GM12878 (cell line): ENCODE data around the gene CLPTM1. TPM values are rescaled to one million over a fixed set of nuclear protein-coding genes. Genes with fewer than 3 reads are reported as not detected.

Experiments used
- CHD2 ChIP-seq: IDR thresholded peaks from 2 replicates; pipeline ENCODE4 v1.6.1; 2011; ENCODE audit warnings: low read depth, low read length, improper control_type of control experiment, borderline replicate concordance
- IKZF2 ChIP-seq, 2 experiments: fragments of 450-650 bp; IDR thresholded peaks; 2 replicates each; pipeline ENCODE4 v1.6.1; 2017; ENCODE audit warnings: mild to moderate bottlenecking in 2 of 2, moderate library complexity in 2 of 2
- NR2C1 ChIP-seq: fragments of 450-650 bp; IDR thresholded peaks from 2 replicates; pipeline ENCODE4 v1.6.1; 2017; ENCODE audit warnings: antibody characterized with exemption, mild to moderate bottlenecking, moderate library complexity
- PAX5 ChIP-seq: IDR thresholded peaks from 2 replicates; pipeline ENCODE4 v1.6.1; 2011; ENCODE audit warnings: low read depth, low read length, borderline replicate concordance
- POLR2AphosphoS2 ChIP-seq: IDR thresholded peaks from 2 replicates; pipeline ENCODE4 v1.6.1; 2011; ENCODE audit warnings: low read depth, mild to moderate bottlenecking, low read length, improper control_type of control experiment, moderate library complexity
- SREBF2 ChIP-seq: IDR thresholded peaks from 2 replicates; pipeline ENCODE4 v1.6.1; 2012; ENCODE audit warnings: mild to moderate bottlenecking, low read length
- SUZ12 ChIP-seq: fragments of 200-600 bp; sonication (generic); IDR thresholded peaks from one replicate; pipeline ENCODE4 v1.6.1; 2018; ENCODE audit warnings: antibody characterized with exemption, mild to moderate bottlenecking; ENCODE audit not compliant: unreplicated experiment
- TCF12 ChIP-seq: IDR thresholded peaks from 2 replicates; pipeline ENCODE4 v1.6.1; 2011; ENCODE audit warnings: low read depth, mild to moderate bottlenecking, low read length
- TCF7 ChIP-seq: IDR thresholded peaks from 2 replicates; pipeline ENCODE4 v1.6.1; 2014; ENCODE audit warnings: antibody characterized with exemption, borderline replicate concordance
- YBX1 ChIP-seq: fragments of 450-650 bp; IDR thresholded peaks from 2 replicates; pipeline ENCODE4 v1.6.1; 2016; ENCODE audit warnings: antibody characterized with exemption
- YY1 ChIP-seq: IDR thresholded peaks from 2 replicates; pipeline ENCODE4 v1.6.1; 2011; ENCODE audit warnings: low read depth, mild to moderate bottlenecking, low read length
- ZNF384 ChIP-seq: IDR thresholded peaks from 2 replicates; pipeline ENCODE4 v1.6.1; 2012; ENCODE audit warnings: low read depth, mild to moderate bottlenecking, low read length, improper control_type of control experiment, borderline replicate concordance
- polyA plus RNA-seq, 11 experiments: library from polyadenylated mRNA; depleted of rRNA in 4 of 11; unstranded in 6 of 11; stranded (reverse) in 5 of 11; fragments of >200 nt; fragmentation: Nextera tagmentation in 4 of 11; fragmentation: Illumina TruSeq in 1 of 11; extraction: Ambion mirVana in 4 of 11; extraction: Trizol in 1 of 11; gene quantifications; 1 replicate in 1 of 11; 2 replicates in 10 of 11; pipeline versions ENCODE4 v1.2.1 to v1.2.3, GENCODE V29; 2011 to 2016; ENCODE audit warnings: inconsistent platforms in 2 of 11, missing spikeins in 2 of 11, low read depth in 1 of 11
- total RNA-seq, 4 experiments: library from RNA; depleted of rRNA in 3 of 4; stranded (reverse); fragments of >200 nt in 3 of 4; fragmentation: Illumina TruSeq in 1 of 4; extraction: Trizol in 1 of 4; gene quantifications; 2 replicates each; pipeline versions ENCODE4 v1.2.1 to v1.2.3, GENCODE V29; 2013 to 2021
- TF ChIP-seq, protein P1 (sequence below): fragments of 450-650 bp; IDR thresholded peaks from 2 replicates; pipeline ENCODE4 v1.6.1; 2017; ENCODE audit warnings: low read depth, mild to moderate bottlenecking, moderate library complexity
- TF ChIP-seq, protein P2 (sequence below): fragments of 450-650 bp; IDR thresholded peaks from 2 replicates; pipeline ENCODE4 v1.6.1; 2018; ENCODE audit warnings: borderline replicate concordance, mild to moderate bottlenecking; ENCODE audit not compliant: partially characterized antibody
- TF ChIP-seq, protein P3 (sequence below): fragments of 450-650 bp; conservative IDR thresholded peaks from 2 replicates; pipeline ENCODE4 v1.6.1; 2017; ENCODE audit warnings: mild to moderate bottlenecking, moderate library complexity
- TF ChIP-seq, protein P4 (sequence below): fragments of 450-650 bp; IDR thresholded peaks from 2 replicates; pipeline ENCODE4 v1.6.1; 2017; ENCODE audit warnings: mild to moderate bottlenecking, moderate library complexity

Gene CLPTM1
- total and polyA plus RNA-seq, 10 of the 15 experiments (the other 5 are each of a cell fraction or from before 2014, with no cell fraction given): 0.42 to 72.6 (median 35.2) TPM

DNA sequence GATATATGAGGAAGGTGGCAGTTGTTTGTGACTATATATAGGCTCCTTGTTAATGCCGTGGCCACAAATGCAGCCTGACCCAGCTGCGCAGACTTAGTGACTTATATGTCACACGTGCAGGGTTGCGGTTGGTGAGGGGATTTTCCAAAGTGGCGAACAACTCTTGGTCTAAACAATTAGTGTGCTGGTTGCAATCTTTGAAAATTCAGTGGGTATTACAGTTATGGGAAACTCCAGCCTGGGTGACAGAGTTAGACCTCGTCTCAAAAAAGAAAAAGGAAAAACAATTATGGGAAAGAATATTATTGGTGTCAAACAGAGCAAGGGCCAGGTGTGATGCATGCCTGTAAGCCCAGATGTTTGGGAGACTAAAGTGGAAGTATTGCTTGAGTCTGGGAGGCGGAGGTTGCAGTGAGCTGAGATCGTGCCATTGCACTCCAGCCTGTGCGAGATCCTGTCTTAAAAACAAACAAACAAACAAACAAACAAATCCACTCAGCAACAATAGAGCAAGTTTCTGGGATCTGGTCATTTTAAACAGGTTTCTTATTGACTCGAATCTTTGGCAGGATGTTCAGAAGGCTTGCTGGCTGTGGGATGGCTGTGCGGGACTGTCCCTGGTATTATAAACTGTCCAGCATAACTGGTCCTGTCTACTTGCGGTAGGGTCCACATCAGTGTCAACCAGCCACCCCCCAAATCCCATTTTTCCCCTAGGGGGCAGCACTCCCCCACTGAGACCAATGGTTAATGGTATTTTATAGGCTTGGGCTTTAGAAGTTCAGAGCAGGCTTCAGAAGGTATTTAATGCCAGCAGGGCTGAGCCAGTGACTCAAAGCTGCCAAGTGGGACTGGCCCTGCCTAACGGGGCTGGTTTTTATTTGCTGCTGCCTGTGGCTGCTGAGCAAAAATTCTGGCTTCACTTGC lies 61.5 kb downstream of the CLPTM1 start (continued):
- TF ChIP-seq, protein P1, sequence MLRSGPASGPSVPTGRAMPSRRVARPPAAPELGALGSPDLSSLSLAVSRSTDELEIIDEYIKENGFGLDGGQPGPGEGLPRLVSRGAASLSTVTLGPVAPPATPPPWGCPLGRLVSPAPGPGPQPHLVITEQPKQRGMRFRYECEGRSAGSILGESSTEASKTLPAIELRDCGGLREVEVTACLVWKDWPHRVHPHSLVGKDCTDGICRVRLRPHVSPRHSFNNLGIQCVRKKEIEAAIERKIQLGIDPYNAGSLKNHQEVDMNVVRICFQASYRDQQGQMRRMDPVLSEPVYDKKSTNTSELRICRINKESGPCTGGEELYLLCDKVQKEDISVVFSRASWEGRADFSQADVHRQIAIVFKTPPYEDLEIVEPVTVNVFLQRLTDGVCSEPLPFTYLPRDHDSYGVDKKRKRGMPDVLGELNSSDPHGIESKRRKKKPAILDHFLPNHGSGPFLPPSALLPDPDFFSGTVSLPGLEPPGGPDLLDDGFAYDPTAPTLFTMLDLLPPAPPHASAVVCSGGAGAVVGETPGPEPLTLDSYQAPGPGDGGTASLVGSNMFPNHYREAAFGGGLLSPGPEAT: peak; percentile 98
- peak; percentile 94 to 95 for TF ChIP-seq IKZF2 (IDR thresholded peaks at IDR 0.05)
- TF ChIP-seq POLR2AphosphoS2: no peak
- TF ChIP-seq, protein P2, sequence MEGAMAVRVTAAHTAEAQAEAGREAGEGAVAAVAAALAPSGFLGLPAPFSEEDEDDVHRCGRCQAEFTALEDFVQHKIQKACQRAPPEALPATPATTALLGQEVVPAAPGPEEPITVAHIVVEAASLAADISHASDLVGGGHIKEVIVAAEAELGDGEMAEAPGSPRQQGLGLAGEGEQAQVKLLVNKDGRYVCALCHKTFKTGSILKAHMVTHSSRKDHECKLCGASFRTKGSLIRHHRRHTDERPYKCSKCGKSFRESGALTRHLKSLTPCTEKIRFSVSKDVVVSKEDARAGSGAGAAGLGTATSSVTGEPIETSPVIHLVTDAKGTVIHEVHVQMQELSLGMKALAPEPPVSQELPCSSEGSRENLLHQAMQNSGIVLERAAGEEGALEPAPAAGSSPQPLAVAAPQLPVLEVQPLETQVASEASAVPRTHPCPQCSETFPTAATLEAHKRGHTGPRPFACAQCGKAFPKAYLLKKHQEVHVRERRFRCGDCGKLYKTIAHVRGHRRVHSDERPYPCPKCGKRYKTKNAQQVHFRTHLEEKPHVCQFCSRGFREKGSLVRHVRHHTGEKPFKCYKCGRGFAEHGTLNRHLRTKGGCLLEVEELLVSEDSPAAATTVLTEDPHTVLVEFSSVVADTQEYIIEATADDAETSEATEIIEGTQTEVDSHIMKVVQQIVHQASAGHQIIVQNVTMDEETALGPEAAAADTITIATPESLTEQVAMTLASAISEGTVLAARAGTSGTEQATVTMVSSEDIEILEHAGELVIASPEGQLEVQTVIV: no peak
- TF ChIP-seq YBX1: no peak
- TF ChIP-seq CHD2: peak; percentile 58; the same call in 1 of the 2 replicates
- TF ChIP-seq, protein P3, sequence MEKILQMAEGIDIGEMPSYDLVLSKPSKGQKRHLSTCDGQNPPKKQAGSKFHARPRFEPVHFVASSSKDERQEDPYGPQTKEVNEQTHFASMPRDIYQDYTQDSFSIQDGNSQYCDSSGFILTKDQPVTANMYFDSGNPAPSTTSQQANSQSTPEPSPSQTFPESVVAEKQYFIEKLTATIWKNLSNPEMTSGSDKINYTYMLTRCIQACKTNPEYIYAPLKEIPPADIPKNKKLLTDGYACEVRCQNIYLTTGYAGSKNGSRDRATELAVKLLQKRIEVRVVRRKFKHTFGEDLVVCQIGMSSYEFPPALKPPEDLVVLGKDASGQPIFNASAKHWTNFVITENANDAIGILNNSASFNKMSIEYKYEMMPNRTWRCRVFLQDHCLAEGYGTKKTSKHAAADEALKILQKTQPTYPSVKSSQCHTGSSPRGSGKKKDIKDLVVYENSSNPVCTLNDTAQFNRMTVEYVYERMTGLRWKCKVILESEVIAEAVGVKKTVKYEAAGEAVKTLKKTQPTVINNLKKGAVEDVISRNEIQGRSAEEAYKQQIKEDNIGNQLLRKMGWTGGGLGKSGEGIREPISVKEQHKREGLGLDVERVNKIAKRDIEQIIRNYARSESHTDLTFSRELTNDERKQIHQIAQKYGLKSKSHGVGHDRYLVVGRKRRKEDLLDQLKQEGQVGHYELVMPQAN: no peak; the same call in 1 of the 2 replicates
- no peak for TF ChIP-seq NR2C1
- no peak for TF ChIP-seq SUZ12
- TF ChIP-seq SREBF2: no peak
- TF ChIP-seq YY1: no peak
- TF ChIP-seq, protein P4, sequence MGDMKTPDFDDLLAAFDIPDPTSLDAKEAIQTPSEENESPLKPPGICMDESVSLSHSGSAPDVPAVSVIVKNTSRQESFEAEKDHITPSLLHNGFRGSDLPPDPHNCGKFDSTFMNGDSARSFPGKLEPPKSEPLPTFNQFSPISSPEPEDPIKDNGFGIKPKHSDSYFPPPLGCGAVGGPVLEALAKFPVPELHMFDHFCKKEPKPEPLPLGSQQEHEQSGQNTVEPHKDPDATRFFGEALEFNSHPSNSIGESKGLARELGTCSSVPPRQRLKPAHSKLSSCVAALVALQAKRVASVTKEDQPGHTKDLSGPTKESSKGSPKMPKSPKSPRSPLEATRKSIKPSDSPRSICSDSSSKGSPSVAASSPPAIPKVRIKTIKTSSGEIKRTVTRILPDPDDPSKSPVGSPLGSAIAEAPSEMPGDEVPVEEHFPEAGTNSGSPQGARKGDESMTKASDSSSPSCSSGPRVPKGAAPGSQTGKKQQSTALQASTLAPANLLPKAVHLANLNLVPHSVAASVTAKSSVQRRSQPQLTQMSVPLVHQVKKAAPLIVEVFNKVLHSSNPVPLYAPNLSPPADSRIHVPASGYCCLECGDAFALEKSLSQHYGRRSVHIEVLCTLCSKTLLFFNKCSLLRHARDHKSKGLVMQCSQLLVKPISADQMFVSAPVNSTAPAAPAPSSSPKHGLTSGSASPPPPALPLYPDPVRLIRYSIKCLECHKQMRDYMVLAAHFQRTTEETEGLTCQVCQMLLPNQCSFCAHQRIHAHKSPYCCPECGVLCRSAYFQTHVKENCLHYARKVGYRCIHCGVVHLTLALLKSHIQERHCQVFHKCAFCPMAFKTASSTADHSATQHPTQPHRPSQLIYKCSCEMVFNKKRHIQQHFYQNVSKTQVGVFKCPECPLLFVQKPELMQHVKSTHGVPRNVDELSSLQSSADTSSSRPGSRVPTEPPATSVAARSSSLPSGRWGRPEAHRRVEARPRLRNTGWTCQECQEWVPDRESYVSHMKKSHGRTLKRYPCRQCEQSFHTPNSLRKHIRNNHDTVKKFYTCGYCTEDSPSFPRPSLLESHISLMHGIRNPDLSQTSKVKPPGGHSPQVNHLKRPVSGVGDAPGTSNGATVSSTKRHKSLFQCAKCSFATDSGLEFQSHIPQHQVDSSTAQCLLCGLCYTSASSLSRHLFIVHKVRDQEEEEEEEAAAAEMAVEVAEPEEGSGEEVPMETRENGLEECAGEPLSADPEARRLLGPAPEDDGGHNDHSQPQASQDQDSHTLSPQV: no peak
- 0 out of 2 replicates have a peak, but pooled peaks have one; percentile 29 for TF ChIP-seq ZNF384
- peak; percentile 94 for TF ChIP-seq TCF12
- TF ChIP-seq TCF7: 0 out of 2 replicates have a peak, but pooled peaks have one; percentile 32
- 0 out of 2 replicates have a peak, but pooled peaks have one; percentile 58 for TF ChIP-seq PAX5
